ENCODE results near the gene SLC13A2. TPM values are rescaled to one million over a fixed set of nuclear protein-coding genes. Genes with fewer than 3 reads are reported as not detected.
"Not testable (repeated sequence)": the region's sequence is repeated elsewhere in the genome, so short reads cannot be mapped to it uniquely, and the experiment has no call there.

Gene SLC13A2
- total and polyA plus RNA-seq, 2 donors: 0.09 TPM; not detected in 1

DNA sequence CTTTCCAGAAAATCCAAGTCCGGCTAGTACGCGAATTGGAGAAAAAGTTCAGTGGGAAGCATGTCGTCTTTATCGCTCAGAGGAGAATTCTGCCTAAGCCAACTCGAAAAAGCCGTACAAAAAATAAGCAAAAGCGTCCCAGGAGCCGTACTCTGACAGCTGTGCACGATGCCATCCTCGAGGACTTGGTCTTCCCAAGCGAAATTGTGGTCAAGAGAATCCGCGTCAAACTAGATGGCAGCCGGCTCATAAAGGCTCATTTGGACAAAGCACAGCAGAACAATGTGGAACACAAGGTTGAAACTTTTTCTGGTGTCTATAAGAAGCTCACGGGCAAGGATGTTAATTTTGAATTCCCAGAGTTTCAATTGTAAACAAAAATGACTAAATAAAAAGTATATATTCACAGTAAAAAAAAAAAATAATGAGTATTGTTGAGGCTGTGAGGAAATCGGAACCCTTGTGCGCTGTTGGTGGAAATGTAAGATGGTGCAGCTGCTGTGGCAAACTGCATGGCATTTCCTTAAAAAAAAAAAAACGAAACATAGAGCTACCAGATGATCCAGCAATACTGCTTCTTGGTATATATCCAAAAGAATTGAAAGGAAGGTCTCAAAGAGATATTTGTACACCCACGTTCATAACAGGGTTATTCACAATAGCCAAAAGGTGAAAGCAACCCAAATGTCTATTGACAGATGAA, 5.3 kb upstream of the SLC13A2 start:
- WGBS: 78% methylated on average over 20 of the region's 20 CpGs
- not testable (repeated sequence) for H3K9me3 ChIP-seq (ENCODE audit: control insufficient read depth in 2 of 2, insufficient read depth in 1 of 2, low read length in 1 of 2); H3K4me1 ChIP-seq (ENCODE audit: control insufficient read depth in 2 of 2, insufficient read depth in 2 of 2, low read length in 2 of 2); H3K36me3 ChIP-seq (ENCODE audit: control insufficient read depth in 2 of 2, insufficient read depth in 2 of 2, low read length in 1 of 2); H3K27ac ChIP-seq (ENCODE audit: low read depth in 1 of 2, low read length in 1 of 2); DNase-seq (ENCODE audit: low read depth in 6 of 9, low spot score in 9 of 9); H3K27me3 ChIP-seq (ENCODE audit: control insufficient read depth in 2 of 2, insufficient read depth in 1 of 2, low read length in 1 of 2); H3K4me3 ChIP-seq (ENCODE audit: low read length in 2 of 2)

DNA sequence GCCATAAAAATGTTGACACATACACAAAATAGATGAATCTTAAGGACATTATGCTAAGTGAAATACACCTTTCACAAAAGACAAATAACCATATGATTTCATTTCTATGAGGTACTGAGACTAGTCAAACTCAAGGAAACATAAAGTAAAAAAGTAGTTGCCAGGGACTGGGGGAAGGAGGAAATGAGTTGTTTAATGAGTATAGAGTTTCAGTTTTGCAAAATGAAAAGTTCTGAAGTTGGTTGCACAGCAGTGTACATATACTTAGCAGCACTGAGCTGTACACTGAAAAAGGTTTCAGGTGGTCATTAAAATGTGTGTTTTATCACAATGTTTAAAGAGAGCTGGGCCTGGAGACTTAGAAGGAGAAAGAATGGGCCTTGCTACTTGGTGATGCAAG, 4.7 kb upstream of the SLC13A2 start:
- Histone ChIP-seq H3K27ac (ENCODE audit: low read depth in 1 of 2, low read length in 1 of 2) (no peak overlapping the region), H3K27me3 (ENCODE audit: control insufficient read depth in 2 of 2, insufficient read depth in 1 of 2, low read length in 1 of 2) (peaks cover 0 to 3% of the 10 kb centered on the region in 2 donors), H3K36me3 (ENCODE audit: control insufficient read depth in 2 of 2, insufficient read depth in 2 of 2, low read length in 1 of 2) (no peaks in the 10 kb centered on the region), H3K9me3 (ENCODE audit: control insufficient read depth in 2 of 2, insufficient read depth in 1 of 2, low read length in 1 of 2) (no peaks in the 10 kb centered on the region), H3K4me1 (ENCODE audit: control insufficient read depth in 2 of 2, insufficient read depth in 2 of 2, low read length in 2 of 2) (no peaks in the 10 kb centered on the region), H3K4me3 (ENCODE audit: low read length in 2 of 2) (no peak overlapping the region)
- DNase-seq (ENCODE audit: low read depth in 6 of 9, low spot score in 9 of 9): no peak

DNA sequence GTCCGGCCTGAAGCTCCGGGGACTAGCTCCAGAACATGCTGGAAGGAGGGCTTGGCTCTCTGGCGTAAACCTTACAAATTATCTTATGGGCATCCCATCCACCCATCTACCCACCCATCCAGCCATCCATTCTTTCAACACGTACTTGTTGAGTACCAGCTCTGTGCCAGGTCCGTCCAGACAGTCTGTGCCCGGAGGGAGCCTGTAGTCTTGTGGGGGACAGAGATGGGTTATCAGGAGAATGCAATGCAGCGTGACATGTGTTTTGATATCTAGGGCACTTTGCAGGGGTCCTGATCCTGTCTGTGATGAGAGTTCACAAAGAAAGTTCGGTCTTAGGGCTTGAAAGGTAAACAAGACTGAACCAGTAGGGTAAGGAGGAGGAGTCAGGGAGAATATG, 4.1 kb upstream of the SLC13A2 start:
- H3K36me3 ChIP-seq (ENCODE audit: control insufficient read depth in 2 of 2, insufficient read depth in 2 of 2, low read length in 1 of 2): no peaks in the 10 kb centered on the region
- H3K4me1 ChIP-seq (ENCODE audit: control insufficient read depth in 2 of 2, insufficient read depth in 2 of 2, low read length in 2 of 2): no peaks in the 10 kb centered on the region
- H3K27me3 ChIP-seq (ENCODE audit: control insufficient read depth in 2 of 2, insufficient read depth in 1 of 2, low read length in 1 of 2): peaks cover 0 to 3% of the 10 kb centered on the region in 2 donors
- DNase-seq (ENCODE audit: low read depth in 6 of 9, low spot score in 9 of 9): no peak
- 97% methylated on average over 8 of the region's 8 CpGs for WGBS
- no peak overlapping the region for H3K27ac ChIP-seq (ENCODE audit: low read depth in 1 of 2, low read length in 1 of 2)
- no peaks in the 10 kb centered on the region for H3K9me3 ChIP-seq (ENCODE audit: control insufficient read depth in 2 of 2, insufficient read depth in 1 of 2, low read length in 1 of 2)
- no peak overlapping the region for H3K4me3 ChIP-seq (ENCODE audit: low read length in 2 of 2)

DNA sequence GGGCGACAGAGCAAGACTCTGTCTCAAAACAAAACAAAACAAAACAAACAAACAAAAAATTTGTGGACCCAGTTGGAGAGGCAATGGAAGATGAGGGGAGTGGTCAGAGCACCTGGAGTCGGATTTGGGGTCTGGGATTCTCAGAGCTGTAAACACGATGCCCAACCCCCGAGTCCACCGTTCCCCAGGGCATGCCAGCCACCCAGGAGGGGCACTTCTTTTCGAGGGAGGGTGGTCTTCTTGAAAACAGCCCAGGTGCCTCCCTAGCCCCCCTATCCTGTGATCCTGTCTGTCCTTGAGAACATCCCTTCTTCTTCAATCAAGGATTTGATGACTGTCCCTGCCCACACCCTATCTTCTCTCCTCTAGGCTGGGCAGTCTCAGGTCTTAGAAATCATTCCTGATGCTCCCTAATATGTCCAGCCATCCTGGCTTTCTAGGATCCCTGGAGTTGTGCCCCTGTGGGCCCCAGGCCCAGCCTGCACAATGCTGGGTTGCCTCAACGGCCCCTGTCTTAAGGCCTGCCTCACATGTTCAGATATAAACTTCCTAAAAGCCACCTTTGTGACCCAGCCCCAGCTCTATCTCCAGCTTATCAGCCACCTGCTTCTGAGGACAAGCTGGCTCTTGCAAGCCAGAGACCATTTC, 3.1 kb upstream of the SLC13A2 start:
- Histone ChIP-seq H3K4me1 (ENCODE audit: control insufficient read depth in 2 of 2, insufficient read depth in 2 of 2, low read length in 2 of 2) (no peaks in the 10 kb centered on the region), H3K4me3 (ENCODE audit: low read length in 2 of 2) (no peak overlapping the region), H3K9me3 (ENCODE audit: control insufficient read depth in 2 of 2, insufficient read depth in 1 of 2, low read length in 1 of 2) (no peaks in the 10 kb centered on the region), H3K27me3 (ENCODE audit: control insufficient read depth in 2 of 2, insufficient read depth in 1 of 2, low read length in 1 of 2) (peaks cover 0 to 3% of the 10 kb centered on the region in 2 donors), H3K36me3 (ENCODE audit: control insufficient read depth in 2 of 2, insufficient read depth in 2 of 2, low read length in 1 of 2) (no peaks in the 10 kb centered on the region), H3K27ac (ENCODE audit: low read depth in 1 of 2, low read length in 1 of 2) (no peak overlapping the region)
- no peak for DNase-seq (ENCODE audit: low read depth in 6 of 9, low spot score in 9 of 9)
- 97% methylated on average over 7 of the region's 7 CpGs for WGBS

DNA sequence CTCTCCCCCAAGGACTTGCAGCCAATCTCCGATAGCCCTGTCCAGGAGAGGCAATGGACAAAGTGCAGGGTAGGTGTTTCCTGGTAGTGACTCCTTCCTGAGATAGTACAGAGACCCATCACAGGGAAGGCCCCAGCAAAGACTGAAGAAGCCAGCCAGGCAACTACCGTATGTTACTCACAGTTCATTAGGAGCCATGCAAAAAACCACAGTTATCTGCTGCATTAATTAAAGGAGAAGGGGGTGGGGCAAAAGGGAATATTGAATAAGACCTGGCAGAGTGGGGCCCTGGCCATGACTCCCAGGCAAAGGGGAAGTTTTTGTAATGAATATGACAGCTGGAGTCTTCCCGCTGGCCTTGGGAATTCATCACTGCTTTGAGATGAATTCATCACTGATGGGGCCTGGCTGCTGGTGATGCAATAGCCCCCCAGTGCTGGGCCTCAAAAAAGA, 2.5 kb upstream of the SLC13A2 start:
- WGBS: 91% methylated on average over 3 of the region's 3 CpGs
- H3K4me1 ChIP-seq (ENCODE audit: control insufficient read depth in 2 of 2, insufficient read depth in 2 of 2, low read length in 2 of 2): no peaks in the 10 kb centered on the region
- no peak for DNase-seq (ENCODE audit: low read depth in 6 of 9, low spot score in 9 of 9)
- no peaks in the 10 kb centered on the region for H3K36me3 ChIP-seq (ENCODE audit: control insufficient read depth in 2 of 2, insufficient read depth in 2 of 2, low read length in 1 of 2)
- no peaks in the 10 kb centered on the region for H3K27me3 ChIP-seq (ENCODE audit: control insufficient read depth in 2 of 2, insufficient read depth in 1 of 2, low read length in 1 of 2)
- H3K9me3 ChIP-seq (ENCODE audit: control insufficient read depth in 2 of 2, insufficient read depth in 1 of 2, low read length in 1 of 2): no peaks in the 10 kb centered on the region
- no peak overlapping the region for H3K27ac ChIP-seq (ENCODE audit: low read depth in 1 of 2, low read length in 1 of 2)
- H3K4me3 ChIP-seq (ENCODE audit: low read length in 2 of 2): no peak overlapping the region

DNA sequence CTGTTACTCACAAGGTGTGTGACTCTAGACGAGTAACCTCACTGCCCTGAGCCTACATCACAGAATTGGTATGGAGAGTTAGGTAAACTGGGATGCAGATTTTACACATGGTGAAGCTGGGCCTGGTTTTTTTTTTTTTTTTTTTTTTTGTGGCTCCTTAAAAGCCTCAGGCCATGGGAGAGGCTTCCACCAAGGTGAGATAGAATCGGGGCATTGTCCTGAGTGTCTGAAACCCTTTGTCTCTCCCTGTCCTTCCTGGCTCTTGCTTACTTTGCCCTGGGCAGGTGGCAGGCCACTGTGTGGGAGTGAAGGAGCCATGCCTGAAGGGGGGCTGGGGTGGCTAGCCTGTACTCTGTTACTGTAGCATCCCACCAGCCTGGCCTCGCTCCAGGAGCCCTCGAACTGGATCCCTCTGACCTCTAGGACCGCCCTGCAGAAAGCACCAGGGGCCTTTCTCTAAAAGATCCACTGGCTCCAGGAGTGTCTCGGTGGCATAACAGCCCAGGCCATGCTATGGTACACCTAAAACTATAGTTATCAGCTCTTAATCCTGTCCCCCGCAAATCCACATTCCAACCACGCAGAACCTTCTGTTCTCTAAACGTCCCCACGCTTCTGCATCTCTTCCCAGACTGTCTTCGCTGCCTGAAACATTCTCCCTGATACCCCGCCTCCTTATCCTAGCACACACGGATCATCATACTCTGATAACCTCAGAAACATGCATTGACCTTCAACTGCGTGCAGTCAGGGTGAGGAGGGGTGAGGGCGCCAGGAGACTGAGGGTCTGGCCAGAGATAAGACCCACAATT, 1.7 kb upstream of the SLC13A2 start:
- no peak for DNase-seq (ENCODE audit: low read depth in 6 of 9, low spot score in 9 of 9)
- 96% methylated on average over 15 of the region's 15 CpGs for WGBS
- Histone ChIP-seq H3K27ac (ENCODE audit: low read depth in 1 of 2, low read length in 1 of 2) (no peak overlapping the region), H3K4me3 (ENCODE audit: low read length in 2 of 2) (no peak overlapping the region), H3K4me1 (ENCODE audit: control insufficient read depth in 2 of 2, insufficient read depth in 2 of 2, low read length in 2 of 2) (no peaks in the 10 kb centered on the region), H3K36me3 (ENCODE audit: control insufficient read depth in 2 of 2, insufficient read depth in 2 of 2, low read length in 1 of 2) (no peaks in the 10 kb centered on the region), H3K9me3 (ENCODE audit: control insufficient read depth in 2 of 2, insufficient read depth in 1 of 2, low read length in 1 of 2) (no peaks in the 10 kb centered on the region), H3K27me3 (ENCODE audit: control insufficient read depth in 2 of 2, insufficient read depth in 1 of 2, low read length in 1 of 2) (no peaks in the 10 kb centered on the region)

DNA sequence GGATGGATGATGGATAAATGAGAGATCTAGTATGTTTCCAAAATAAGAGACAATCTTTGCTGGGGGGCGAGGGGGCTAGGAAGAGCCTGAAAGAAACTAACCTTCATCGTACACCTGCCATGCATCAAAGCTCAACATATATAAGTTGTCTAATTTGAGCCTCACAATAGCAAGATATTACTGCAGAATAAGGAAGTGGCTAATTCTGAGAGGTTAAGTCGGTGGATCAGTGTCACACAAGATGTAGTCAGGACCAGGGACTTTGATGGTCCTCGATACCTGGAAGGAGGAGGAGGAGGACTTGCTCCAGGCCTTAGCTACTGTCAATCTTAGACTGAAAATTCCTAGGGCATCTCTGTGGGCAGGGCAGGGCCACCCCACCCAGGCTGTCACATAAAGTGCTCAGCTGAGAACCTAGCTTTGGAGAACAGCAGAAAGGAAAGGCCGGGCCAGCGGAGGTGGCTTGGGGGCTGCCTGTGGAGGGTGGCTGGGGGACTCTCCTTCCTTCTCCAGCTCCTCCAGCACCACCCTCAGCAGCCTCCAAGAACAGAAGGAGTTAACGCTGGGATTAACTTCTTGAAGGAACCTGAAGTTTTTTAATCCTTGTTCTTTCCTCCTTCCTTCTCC, 460 bp upstream of the SLC13A2 start:
- Histone ChIP-seq H3K36me3 (ENCODE audit: control insufficient read depth in 2 of 2, insufficient read depth in 2 of 2, low read length in 1 of 2) (no peaks in the 10 kb centered on the region), H3K9me3 (ENCODE audit: control insufficient read depth in 2 of 2, insufficient read depth in 1 of 2, low read length in 1 of 2) (no peaks in the 10 kb centered on the region), H3K4me3 (ENCODE audit: low read length in 2 of 2) (no peak overlapping the region), H3K27me3 (ENCODE audit: control insufficient read depth in 2 of 2, insufficient read depth in 1 of 2, low read length in 1 of 2) (no peaks in the 10 kb centered on the region), H3K4me1 (ENCODE audit: control insufficient read depth in 2 of 2, insufficient read depth in 2 of 2, low read length in 2 of 2) (no peaks in the 10 kb centered on the region), H3K27ac (ENCODE audit: low read depth in 1 of 2, low read length in 1 of 2) (no peak overlapping the region)
- DNase-seq (ENCODE audit: low read depth in 6 of 9, low spot score in 9 of 9): no peak
- WGBS: 91% methylated on average over 7 of the region's 7 CpGs

DNA sequence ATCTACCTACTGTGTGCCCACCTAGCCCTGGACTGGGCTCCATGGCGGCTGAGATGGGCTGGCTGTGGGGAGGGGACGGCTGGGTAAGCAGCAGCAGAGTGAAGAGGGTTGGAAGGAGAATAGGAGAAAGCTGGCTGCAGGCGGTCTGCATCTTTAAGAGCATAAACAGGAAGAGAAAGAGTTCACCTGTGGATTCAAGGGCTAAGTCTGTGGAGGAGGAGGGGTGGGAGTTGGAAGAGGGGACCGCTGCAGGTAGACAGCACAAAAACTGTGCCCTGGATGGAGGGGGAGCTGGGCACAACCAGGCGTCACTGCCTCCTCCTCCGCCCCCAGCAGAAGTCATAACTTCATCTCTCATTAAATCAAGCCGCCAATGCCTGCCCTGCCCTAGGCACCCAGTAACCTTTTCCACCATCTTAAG, 677 bp downstream of the SLC13A2 start:
- DNase-seq (ENCODE audit: low read depth in 6 of 9, low spot score in 9 of 9): no peak
- H3K36me3 ChIP-seq (ENCODE audit: control insufficient read depth in 2 of 2, insufficient read depth in 2 of 2, low read length in 1 of 2): no peaks in the 10 kb centered on the region
- H3K9me3 ChIP-seq (ENCODE audit: control insufficient read depth in 2 of 2, insufficient read depth in 1 of 2, low read length in 1 of 2): no peaks in the 10 kb centered on the region
- no peak overlapping the region for H3K27ac ChIP-seq (ENCODE audit: low read depth in 1 of 2, low read length in 1 of 2)
- 98% methylated on average over 7 of the region's 7 CpGs for WGBS
- no peaks in the 10 kb centered on the region for H3K27me3 ChIP-seq (ENCODE audit: control insufficient read depth in 2 of 2, insufficient read depth in 1 of 2, low read length in 1 of 2)
- no peaks in the 10 kb centered on the region for H3K4me1 ChIP-seq (ENCODE audit: control insufficient read depth in 2 of 2, insufficient read depth in 2 of 2, low read length in 2 of 2)
- H3K4me3 ChIP-seq (ENCODE audit: low read length in 2 of 2): no peak overlapping the region
